Measurements from ENCODE around the gene NANOS2. TPM values are rescaled to one million over a fixed set of nuclear protein-coding genes. Genes with fewer than 3 reads are reported as not detected.

NANOS2 gene
- total RNA-seq, 1 experiment from 2014 or later, result not detected

DNA sequence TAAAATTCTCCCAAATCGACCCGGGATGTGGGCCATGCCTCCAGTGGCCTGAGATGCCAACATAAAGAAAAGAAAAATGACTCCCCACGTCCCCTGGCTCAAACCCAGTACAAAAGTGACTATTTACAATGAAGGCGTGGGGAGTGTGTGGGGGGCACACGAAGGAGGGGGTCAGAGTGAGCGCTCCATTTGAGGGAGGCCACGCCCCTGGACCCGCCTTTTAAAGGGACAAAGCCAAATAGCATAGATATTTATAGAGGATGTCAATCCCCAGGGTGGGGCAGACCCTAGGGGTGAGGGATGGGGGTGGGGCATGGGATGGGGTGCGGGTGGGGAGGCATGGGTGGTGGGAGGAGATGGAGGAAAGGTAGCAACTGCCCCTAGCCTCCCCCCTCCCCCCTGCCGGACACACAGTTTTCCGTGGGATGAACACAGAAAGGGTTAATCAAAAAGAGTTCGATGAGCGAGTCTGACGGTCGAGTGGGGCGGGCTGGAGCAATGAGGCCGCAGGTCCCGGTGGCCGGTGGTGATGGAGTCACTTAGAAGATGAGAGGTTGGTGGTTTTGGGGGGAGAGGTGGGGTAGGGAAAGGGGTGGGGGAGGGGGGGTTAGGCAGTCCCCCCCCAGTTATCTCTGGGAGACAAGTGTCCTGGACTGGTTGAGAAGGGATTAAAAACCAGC, 20.1 kb upstream of the NANOS2 start:
- Histone ChIP-seq H3K4me3 (ENCODE audit: low read length) (no peak overlapping the region), H2AFZ (ENCODE audit: low read length) (no peak overlapping the region), H3F3A (ENCODE audit: low read length, unreplicated experiment) (no peaks in the 10 kb centered on the region), H3K4me2 (ENCODE audit: low read length) (no peak overlapping the region), H3K27ac (ENCODE audit: low read length) (no peak overlapping the region), H3K9ac (ENCODE audit: low read length) (no peak overlapping the region), H3K9me2 (replicated peaks; ENCODE audit: low read length) (no peaks in the 10 kb centered on the region), H3K27me3 (ENCODE audit: low read length) (no peaks in the 10 kb centered on the region), H3K4me1 (ENCODE audit: insufficient read depth, low read length) (no peaks in the 10 kb centered on the region), H4K20me1 (ENCODE audit: low read length) (no peaks in the 10 kb centered on the region), H3K36me3 (ENCODE audit: low read depth, low read length) (no peaks in the 10 kb centered on the region), H3K79me2 (ENCODE audit: low read length) (no peaks in the 10 kb centered on the region), H3K9me3 (ENCODE audit: low read length) (no peaks in the 10 kb centered on the region)
- DNase-seq, result no peak
- intact Hi-C loops (cut with micrococcal nuclease), result no loop called here
- ChIA-PET POLR2A (ENCODE audit: unreplicated experiment) (no interaction called here), CTCF (no interaction called here)
- no peak for TF ChIP-seq CTCF (conservative IDR thresholded peaks at IDR 0.05; ENCODE audit: low read depth, low read length)
- TF ChIP-seq EZH2 (IDR thresholded peaks at IDR 0.05; ENCODE audit: low read length, unreplicated experiment), result no peak
- no peak for TF ChIP-seq EZH2phosphoT487 (IDR thresholded peaks at IDR 0.05; ENCODE audit: borderline replicate concordance, low read length)
- no TSS peak for BruUV-seq (replicated peaks)
- no peak for ATAC-seq

DNA sequence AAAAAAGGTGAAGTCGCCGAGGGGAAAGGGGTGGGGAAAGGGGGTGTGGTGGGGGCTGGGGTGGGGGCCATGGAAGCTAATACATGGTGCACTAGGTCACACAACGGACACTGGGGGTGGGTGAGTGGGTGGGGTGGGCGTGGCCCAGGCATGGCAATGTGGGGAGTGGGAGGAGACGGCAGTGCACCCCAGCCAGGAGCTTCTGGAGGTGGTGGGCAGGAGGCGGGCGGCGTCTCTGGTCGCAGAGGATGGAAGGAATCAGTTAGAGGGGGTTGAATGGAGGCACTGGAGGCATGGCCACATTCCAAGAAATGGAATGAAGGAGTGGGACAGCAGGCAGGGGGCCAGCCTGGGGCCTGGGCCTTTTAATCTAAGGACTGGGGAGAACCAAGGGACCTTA, 19.2 kb upstream of the NANOS2 start:
- H3K27me3 ChIP-seq (ENCODE audit: low read length), result no peaks in the 10 kb centered on the region
- H3K9ac ChIP-seq (ENCODE audit: low read length), result no peak overlapping the region
- H3K4me3 ChIP-seq (ENCODE audit: low read length), result no peak overlapping the region
- H3K4me1 ChIP-seq (ENCODE audit: insufficient read depth, low read length), result no peaks in the 10 kb centered on the region
- DNase-seq, result no peak
- no peaks in the 10 kb centered on the region for H3K79me2 ChIP-seq (ENCODE audit: low read length)
- no peak for ATAC-seq
- H3K9me2 ChIP-seq (replicated peaks; ENCODE audit: low read length), result no peaks in the 10 kb centered on the region
- CTCF ChIA-PET, result no interaction called here
- no peaks in the 10 kb centered on the region for H3K36me3 ChIP-seq (ENCODE audit: low read depth, low read length)
- H3K4me2 ChIP-seq (ENCODE audit: low read length), result no peak overlapping the region
- intact Hi-C loops (cut with micrococcal nuclease), result no loop called here
- H4K20me1 ChIP-seq (ENCODE audit: low read length), result no peaks in the 10 kb centered on the region
- no peaks in the 10 kb centered on the region for H3K9me3 ChIP-seq (ENCODE audit: low read length)
- BruUV-seq (replicated peaks), result no TSS peak
- no peak overlapping the region for H2AFZ ChIP-seq (ENCODE audit: low read length)
- H3F3A ChIP-seq (ENCODE audit: low read length, unreplicated experiment), result no peaks in the 10 kb centered on the region
- TF ChIP-seq EZH2 (IDR thresholded peaks at IDR 0.05; ENCODE audit: low read length, unreplicated experiment) (no peak), CTCF (conservative IDR thresholded peaks at IDR 0.05; ENCODE audit: low read depth, low read length) (no peak), EZH2phosphoT487 (IDR thresholded peaks at IDR 0.05; ENCODE audit: borderline replicate concordance, low read length) (no peak)
- no peak overlapping the region for H3K27ac ChIP-seq (ENCODE audit: low read length)
- POLR2A ChIA-PET (ENCODE audit: unreplicated experiment), result no interaction called here

DNA sequence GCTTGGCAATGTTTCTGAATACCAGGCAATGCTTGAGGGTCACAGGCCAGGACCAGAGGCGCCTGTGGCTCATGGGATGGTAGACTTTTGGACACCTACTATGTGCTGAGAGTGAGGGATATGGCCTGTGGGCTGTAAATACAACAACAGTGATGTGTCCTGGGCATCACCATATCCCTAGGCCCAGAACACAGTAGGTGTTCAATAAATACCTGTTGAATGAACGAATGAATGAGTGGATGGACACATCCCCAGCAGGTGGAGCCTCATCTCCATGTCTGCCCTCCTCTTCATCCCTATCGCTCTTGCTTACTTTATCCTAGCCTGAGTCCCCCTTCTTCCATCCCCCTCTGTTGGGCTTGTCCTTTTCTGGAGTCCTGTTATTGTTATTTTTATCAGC, 16.5 kb upstream of the NANOS2 start:
- Histone ChIP-seq H3K4me2 (ENCODE audit: low read length) (no peak overlapping the region), H3K9me2 (replicated peaks; ENCODE audit: low read length) (no peaks in the 10 kb centered on the region), H3K27me3 (ENCODE audit: low read length) (no peaks in the 10 kb centered on the region), H3K4me3 (ENCODE audit: low read length) (no peak overlapping the region), H3K79me2 (ENCODE audit: low read length) (no peaks in the 10 kb centered on the region), H3K36me3 (ENCODE audit: low read depth, low read length) (no peaks in the 10 kb centered on the region), H3K9ac (ENCODE audit: low read length) (no peak overlapping the region), H3K27ac (ENCODE audit: low read length) (no peak overlapping the region), H3K4me1 (ENCODE audit: insufficient read depth, low read length) (peaks cover 5% of the 10 kb centered on the region), H3K9me3 (ENCODE audit: low read length) (no peaks in the 10 kb centered on the region), H4K20me1 (ENCODE audit: low read length) (no peaks in the 10 kb centered on the region), H3F3A (ENCODE audit: low read length, unreplicated experiment) (no peaks in the 10 kb centered on the region), H2AFZ (ENCODE audit: low read length) (no peak overlapping the region)
- POLR2A ChIA-PET (ENCODE audit: unreplicated experiment), result no interaction called here
- intact Hi-C loops (cut with micrococcal nuclease), result no loop called here
- CTCF ChIA-PET, result no interaction called here
- BruUV-seq (replicated peaks), result no TSS peak
- DNase-seq (no peak), ATAC-seq (no peak)
- TF ChIP-seq CTCF (conservative IDR thresholded peaks at IDR 0.05; ENCODE audit: low read depth, low read length), result no peak
- TF ChIP-seq EZH2phosphoT487 (IDR thresholded peaks at IDR 0.05; ENCODE audit: borderline replicate concordance, low read length), result no peak
- no peak for TF ChIP-seq EZH2 (IDR thresholded peaks at IDR 0.05; ENCODE audit: low read length, unreplicated experiment)
